Testis (tissue), 3 donors: Measurements from ENCODE around the gene PIK3AP1. TPM values are rescaled to one million over a fixed set of nuclear protein-coding genes. Genes with fewer than 3 reads are reported as not detected.

Experiments
- DNase-seq: peaks from one replicate; pipeline ENCODE4 v3.0.0-alpha.2; 2019
- H3K27ac ChIP-seq, 2 donors: fragments of 200-600 bp; sonication (generic); one replicate each; pipeline ENCODE4 v1.5.1; 2019
- H3K27me3 ChIP-seq: fragments of 200-600 bp; sonication (generic); one replicate; pipeline ENCODE4 v1.5.1; 2019
- H3K36me3 ChIP-seq: fragments of 200-600 bp; sonication (generic); one replicate; pipeline ENCODE4 v1.5.1; 2017; ENCODE audit warnings: low read depth; ENCODE audit errors: missing control alignments
- H3K4me1 ChIP-seq: fragments of 200-600 bp; sonication (generic); one replicate; pipeline ENCODE4 v1.5.1; 2019
- H3K4me3 ChIP-seq, 2 donors: fragments of 200-600 bp; sonication (generic); one replicate each; pipeline ENCODE4 v1.5.1; 2017 to 2019
- H3K9me3 ChIP-seq: fragments of 200-600 bp; sonication (generic); one replicate; pipeline ENCODE4 v1.5.1; 2017
- CTCF ChIP-seq, 3 experiments: fragments of 450-650 bp in 2 of 3; fragments of 200-600 bp in 1 of 3; sonication (generic) in 1 of 3; IDR thresholded peaks; one replicate each; pipeline ENCODE4 v1.5.1; 2016 to 2019; ENCODE audit warnings: antibody characterized with exemption in 3 of 3, mild to moderate bottlenecking in 2 of 3, moderate library complexity in 1 of 3
- POLR2A ChIP-seq: fragments of 450-650 bp; IDR thresholded peaks from one replicate; pipeline ENCODE4 v1.6.1; 2017; ENCODE audit warnings: antibody characterized with exemption, mild to moderate bottlenecking, moderate library complexity
- WGBS, 2 donors: methylation state at CpG; one replicate each; pipeline ENCODE4 v1.1.5; 2018; 5-methylcytosine and 5-hydroxymethylcytosine counted together
- intact Hi-C: fragments of 100-400 bp; cut with DNase I; formaldehyde crosslinking; loops from one replicate; pipeline ENCODE4 v1.15.1; 2023; ENCODE audit warnings: low total_unique reads
- polyA plus RNA-seq: library from polyadenylated mRNA; stranded (reverse); fragments of 350-450 nt; fragmentation: Illumina TruSeq; extraction: RNeasy Lipid Tissue Mini Kit (QIAGEN cat#74804); gene quantifications from one replicate; pipeline ENCODE4 v1.2.3, GENCODE V29; 2014; ENCODE audit warnings: low read depth, low replicate concordance; ENCODE audit not compliant: insufficient read depth
- total RNA-seq, 2 donors: library from RNA; depleted of rRNA; stranded (reverse); fragments of >200 nt; gene quantifications; one replicate each; pipeline ENCODE4 v1.2.3, GENCODE V29; 2016

PIK3AP1 gene
- total and polyA plus RNA-seq, 3 donors from 2014 or later, result 6.5 to 10.0 (median 6.6) TPM

GRCh38 chr10:96655461-96656197 is 64.7 kb downstream of the PIK3AP1 start:
- no peak for DNase-seq
- Histone ChIP-seq H3K27ac (no peak overlapping the region), H3K36me3 (no peaks in the 10 kb centered on the region), H3K4me1 (no peaks in the 10 kb centered on the region), H3K27me3 (no peaks in the 10 kb centered on the region), H3K9me3 (no peaks in the 10 kb centered on the region), H3K4me3 (no peak overlapping the region)
- no peak for TF ChIP-seq POLR2A
- intact Hi-C loops, result no loop called here
- 86 to 94% methylated on average over 7 of the region's 7 CpGs for WGBS, 2 donors

GRCh38 chr10:96651998-96652431 is 68.3 kb downstream of the PIK3AP1 start:
- Histone ChIP-seq H3K27me3 (no peaks in the 10 kb centered on the region), H3K4me3 (no peak overlapping the region), H3K36me3 (no peaks in the 10 kb centered on the region), H3K4me1 (no peaks in the 10 kb centered on the region), H3K27ac (no peak overlapping the region), H3K9me3 (no peaks in the 10 kb centered on the region)
- TF ChIP-seq CTCF (IDR thresholded peaks at IDR 0.05), result no peak
- no peak for TF ChIP-seq POLR2A
- intact Hi-C loops, result no loop called here
- WGBS, 2 donors, result 87% methylated on average over 8 of the region's 8 CpGs
- DNase-seq, result no peak

GRCh38 chr10:96650958-96651357 is 69.4 kb downstream of the PIK3AP1 start:
- 86 to 90% methylated on average over 7 of the region's 7 CpGs for WGBS, 2 donors
- Histone ChIP-seq H3K27ac (no peak overlapping the region), H3K4me1 (no peaks in the 10 kb centered on the region), H3K4me3 (no peak overlapping the region), H3K36me3 (no peaks in the 10 kb centered on the region), H3K27me3 (no peaks in the 10 kb centered on the region), H3K9me3 (no peaks in the 10 kb centered on the region)
- DNase-seq, result no peak
- intact Hi-C loops, result no loop called here
- TF ChIP-seq POLR2A (no peak), CTCF (IDR thresholded peaks at IDR 0.05) (no peak)

GRCh38 chr10:96648297-96648696 is 72.0 kb downstream of the PIK3AP1 start:
- TF ChIP-seq POLR2A, result no peak
- TF ChIP-seq CTCF (IDR thresholded peaks at IDR 0.05), result no peak
- H3K9me3 ChIP-seq, result no peaks in the 10 kb centered on the region
- intact Hi-C loops, result no loop called here
- no peak overlapping the region for H3K27ac ChIP-seq
- DNase-seq, result no peak
- H3K4me3 ChIP-seq, result no peak overlapping the region
- H3K27me3 ChIP-seq, result no peaks in the 10 kb centered on the region
- 93 to 96% methylated on average over 3 to 6 of the region's 6 CpGs for WGBS, 2 donors
- H3K36me3 ChIP-seq, result no peaks in the 10 kb centered on the region
- no peaks in the 10 kb centered on the region for H3K4me1 ChIP-seq

- H3K36me3 ChIP-seq, result no peaks in the 10 kb centered on the region
- intact Hi-C loops, result no loop called here
- H3K4me1 ChIP-seq, result no peaks in the 10 kb centered on the region
- WGBS, 2 donors, result 80 to 81% methylated on average over 6 of the region's 6 CpGs
- TF ChIP-seq CTCF (IDR thresholded peaks at IDR 0.05), result no peak
- TF ChIP-seq POLR2A, result no peak
- DNase-seq, result no peak
- no peak overlapping the region for H3K27ac ChIP-seq
- H3K4me3 ChIP-seq, result no peak overlapping the region
- no peaks in the 10 kb centered on the region for H3K27me3 ChIP-seq
- no peaks in the 10 kb centered on the region for H3K9me3 ChIP-seq
Observed at GRCh38 chr10:96647466-96647865, 72.8 kb downstream of the PIK3AP1 start.
